ENCODE measurements around the gene VPS41.

The VPS41 gene

GRCh38 chr7:38916396-38916795 lies 7.4 kb upstream of the VPS41 start:
- H3F3A ChIP-seq (ENCODE audit: insufficient read depth, low read length), result no peaks in the 10 kb centered on the region
- no peaks in the 10 kb centered on the region for H3K4me1 ChIP-seq (ENCODE audit: low read length)
- H3K27ac ChIP-seq (ENCODE audit: low read length), result no peak overlapping the region
- H3K4me3 ChIP-seq (ENCODE audit: low read length), result no peak overlapping the region
- H3K9ac ChIP-seq (ENCODE audit: low read length), result no peak overlapping the region
- H3K9me2 ChIP-seq (replicated peaks; ENCODE audit: insufficient read depth, low read length), result no peaks in the 10 kb centered on the region
- H3K27me3 ChIP-seq (replicated peaks; ENCODE audit: insufficient read depth, low read length), result no peaks in the 10 kb centered on the region
- H3K9me3 ChIP-seq (replicated peaks; ENCODE audit: insufficient read depth, low read length), result no peaks in the 10 kb centered on the region
- DNase-seq, result no peak
- TF ChIP-seq EZH2phosphoT487 (IDR thresholded peaks at IDR 0.05; ENCODE audit: low read length), result no peak
- no peak for TF ChIP-seq EZH2 (optimal IDR thresholded peaks at IDR 0.05; ENCODE audit: low read depth, low read length)
- TF ChIP-seq CTCF (IDR thresholded peaks at IDR 0.05; ENCODE audit: low read length), result no peak
- no peak overlapping the region for H2AFZ ChIP-seq (ENCODE audit: low read length)
- no peaks in the 10 kb centered on the region for H3K36me3 ChIP-seq (replicated peaks; ENCODE audit: insufficient read depth, low read length)
- H4K20me1 ChIP-seq (ENCODE audit: insufficient read depth, low read length), result no peaks in the 10 kb centered on the region
- no peaks in the 10 kb centered on the region for H3K79me2 ChIP-seq (ENCODE audit: low read length)
- no peak overlapping the region for H3K4me2 ChIP-seq (ENCODE audit: low read depth, low read length)

DNA sequence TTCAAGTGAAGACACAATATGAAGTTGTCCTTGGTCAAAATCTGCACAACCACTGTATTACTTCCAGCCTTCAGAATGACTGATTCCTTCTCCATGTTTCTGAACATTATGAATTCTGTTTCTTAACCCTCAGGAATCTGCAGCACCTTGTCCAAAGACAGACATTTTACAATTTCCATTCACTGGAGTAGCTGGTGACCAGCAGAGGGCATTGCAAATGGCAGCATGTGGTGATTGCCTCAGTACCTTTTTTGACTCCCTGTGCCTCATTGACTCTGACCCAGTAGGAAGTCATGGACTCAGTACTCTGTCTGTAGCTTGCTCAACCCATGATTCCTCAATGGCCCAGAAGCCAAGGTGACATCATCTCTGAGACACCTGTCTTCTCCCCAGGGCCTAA lies 879 bp upstream of the VPS41 start:
- no peaks in the 10 kb centered on the region for H3K9me2 ChIP-seq (replicated peaks; ENCODE audit: insufficient read depth, low read length)
- DNase-seq, result no peak
- no peak overlapping the region for H3K9ac ChIP-seq (ENCODE audit: low read length)
- H3K27me3 ChIP-seq (replicated peaks; ENCODE audit: insufficient read depth, low read length), result no peaks in the 10 kb centered on the region
- H3K4me1 ChIP-seq (ENCODE audit: low read length), result peaks cover 19% of the 10 kb centered on the region
- H2AFZ ChIP-seq (ENCODE audit: low read length), result no peak overlapping the region
- H3K9me3 ChIP-seq (replicated peaks; ENCODE audit: insufficient read depth, low read length), result no peaks in the 10 kb centered on the region
- H3K4me3 ChIP-seq (ENCODE audit: low read length), result no peak overlapping the region
- no peak overlapping the region for H3K27ac ChIP-seq (ENCODE audit: low read length)
- peaks cover 6% of the 10 kb centered on the region for H3F3A ChIP-seq (ENCODE audit: insufficient read depth, low read length)
- no peak overlapping the region for H3K4me2 ChIP-seq (ENCODE audit: low read depth, low read length)
- H4K20me1 ChIP-seq (ENCODE audit: insufficient read depth, low read length), result no peaks in the 10 kb centered on the region
- TF ChIP-seq EZH2 (optimal IDR thresholded peaks at IDR 0.05; ENCODE audit: low read depth, low read length) (no peak), CTCF (IDR thresholded peaks at IDR 0.05; ENCODE audit: low read length) (peak; percentile 21; the same call in 1 of the 2 replicates)
- H3K36me3 ChIP-seq (replicated peaks; ENCODE audit: insufficient read depth, low read length), result no peaks in the 10 kb centered on the region
- peaks cover 32% of the 10 kb centered on the region for H3K79me2 ChIP-seq (ENCODE audit: low read length)

- Histone ChIP-seq H3K36me3 (replicated peaks; ENCODE audit: insufficient read depth, low read length) (no peaks in the 10 kb centered on the region), H3K4me3 (ENCODE audit: low read length) (peak overlapping the region; percentile 75; the same call in 1 of the 2 replicates), H3K4me1 (ENCODE audit: low read length) (peaks cover 24% of the 10 kb centered on the region), H3K9me3 (replicated peaks; ENCODE audit: insufficient read depth, low read length) (no peaks in the 10 kb centered on the region), H4K20me1 (ENCODE audit: insufficient read depth, low read length) (no peaks in the 10 kb centered on the region), H3K27me3 (replicated peaks; ENCODE audit: insufficient read depth, low read length) (no peaks in the 10 kb centered on the region), H3K4me2 (ENCODE audit: low read depth, low read length) (peak overlapping the region; percentile 67), H2AFZ (ENCODE audit: low read length) (no peak overlapping the region), H3K9me2 (replicated peaks; ENCODE audit: insufficient read depth, low read length) (no peaks in the 10 kb centered on the region), H3F3A (ENCODE audit: insufficient read depth, low read length) (peaks cover 6% of the 10 kb centered on the region), H3K79me2 (ENCODE audit: low read length) (peaks cover 53% of the 10 kb centered on the region), H3K9ac (ENCODE audit: low read length) (no peak overlapping the region), H3K27ac (ENCODE audit: low read length) (no peak overlapping the region)
- TF ChIP-seq CTCF (IDR thresholded peaks at IDR 0.05; ENCODE audit: low read length) (no peak), EZH2 (optimal IDR thresholded peaks at IDR 0.05; ENCODE audit: low read depth, low read length) (no peak), EZH2phosphoT487 (IDR thresholded peaks at IDR 0.05; ENCODE audit: low read length) (no peak)
- DNase-seq, result no peak
Observed at GRCh38 chr7:38907766-38908165, 1.2 kb downstream of the VPS41 start.

All from MM.1S (cell line).